Measurements from ENCODE around the gene GRIK3. TPM values are rescaled to one million over a fixed set of nuclear protein-coding genes. Genes with fewer than 3 reads are reported as not detected.
A peak's percentile ranks its signal among the peaks of the same experiment; 100 is the strongest.

GRIK3 gene
- total and polyA plus RNA-seq, 2 donors (not counting 1 experiment from before 2014, with no cell fraction given): not detected

GRCh38 chr1:37035014-37035691 is 838 bp upstream of the GRIK3 start:
- H3K4me2 ChIP-seq (ENCODE audit: extremely low read depth, insufficient read depth, low read length): no peak overlapping the region
- no peak for DNase-seq (ENCODE audit: low read depth in 2 of 2)
- H3K27me3 ChIP-seq (ENCODE audit: control insufficient read depth, insufficient read depth, low read length): peaks cover 29% of the 10 kb centered on the region
- no peak overlapping the region for H3K9ac ChIP-seq (ENCODE audit: insufficient read depth, low read length)
- H4K20me1 ChIP-seq (ENCODE audit: control insufficient read depth, extremely low read depth, insufficient read depth, low read length): no peaks in the 10 kb centered on the region
- no peak overlapping the region for H2AFZ ChIP-seq (ENCODE audit: low read length)
- H3K79me2 ChIP-seq (ENCODE audit: control insufficient read depth, insufficient read depth, low read length): no peaks in the 10 kb centered on the region
- H3K27ac ChIP-seq (ENCODE audit: insufficient read depth, low read length): no peak overlapping the region
- H3K4me3 ChIP-seq (replicated peaks in 1 of 4; ENCODE audit: control extremely low read depth in 1 of 4, insufficient read depth in 1 of 4, low read depth in 3 of 4, low read length in 4 of 4): no peak overlapping the region
- no peaks in the 10 kb centered on the region for H3K36me3 ChIP-seq (ENCODE audit: control insufficient read depth, insufficient read depth, low read length)
- TF ChIP-seq EZH2 (IDR thresholded peaks at IDR 0.05; ENCODE audit: low read length, missing control alignments) (peak; percentile 69), CTCF (conservative IDR thresholded peaks at IDR 0.05 in 1 of 2, IDR thresholded peaks at IDR 0.05 in 1 of 2; ENCODE audit: low read depth in 1 of 2, low read length in 2 of 2) (no peak)
- no peaks in the 10 kb centered on the region for H3K9me3 ChIP-seq (ENCODE audit: control insufficient read depth, insufficient read depth, low read depth, low read length)
- H3K4me1 ChIP-seq (ENCODE audit: control insufficient read depth, extremely low read depth, insufficient read depth, low read length): no peaks in the 10 kb centered on the region

- no peak overlapping the region for H3K9ac ChIP-seq (ENCODE audit: insufficient read depth, low read length)
- H3K9me3 ChIP-seq (ENCODE audit: control insufficient read depth, insufficient read depth, low read depth, low read length): no peaks in the 10 kb centered on the region
- no peak overlapping the region for H3K4me3 ChIP-seq (replicated peaks in 1 of 4; ENCODE audit: control extremely low read depth in 1 of 4, insufficient read depth in 1 of 4, low read depth in 3 of 4, low read length in 4 of 4)
- DNase-seq (ENCODE audit: low read depth in 2 of 2): no peak
- no peak overlapping the region for H2AFZ ChIP-seq (ENCODE audit: low read length)
- TF ChIP-seq EZH2 (IDR thresholded peaks at IDR 0.05; ENCODE audit: low read length, missing control alignments) (peak; percentile 72), CTCF (conservative IDR thresholded peaks at IDR 0.05 in 1 of 2, IDR thresholded peaks at IDR 0.05 in 1 of 2; ENCODE audit: low read depth in 1 of 2, low read length in 2 of 2) (no peak)
- H3K4me2 ChIP-seq (ENCODE audit: extremely low read depth, insufficient read depth, low read length): no peak overlapping the region
- no peaks in the 10 kb centered on the region for H3K79me2 ChIP-seq (ENCODE audit: control insufficient read depth, insufficient read depth, low read length)
- H3K4me1 ChIP-seq (ENCODE audit: control insufficient read depth, extremely low read depth, insufficient read depth, low read length): no peaks in the 10 kb centered on the region
- H3K27me3 ChIP-seq (ENCODE audit: control insufficient read depth, insufficient read depth, low read length): peaks cover 29% of the 10 kb centered on the region
- no peaks in the 10 kb centered on the region for H4K20me1 ChIP-seq (ENCODE audit: control insufficient read depth, extremely low read depth, insufficient read depth, low read length)
- no peaks in the 10 kb centered on the region for H3K36me3 ChIP-seq (ENCODE audit: control insufficient read depth, insufficient read depth, low read length)
- H3K27ac ChIP-seq (ENCODE audit: insufficient read depth, low read length): no peak overlapping the region
Observed at GRCh38 chr1:37033355-37034101, 787 bp downstream of the GRIK3 start.

- no peak for DNase-seq (ENCODE audit: low read depth in 2 of 2)
- Histone ChIP-seq H3K4me2 (ENCODE audit: extremely low read depth, insufficient read depth, low read length) (no peak overlapping the region), H3K4me1 (ENCODE audit: control insufficient read depth, extremely low read depth, insufficient read depth, low read length) (no peaks in the 10 kb centered on the region), H3K9ac (ENCODE audit: insufficient read depth, low read length) (no peak overlapping the region), H3K36me3 (ENCODE audit: control insufficient read depth, insufficient read depth, low read length) (no peaks in the 10 kb centered on the region), H3K27me3 (ENCODE audit: control insufficient read depth, insufficient read depth, low read length) (peaks cover 29% of the 10 kb centered on the region), H3K4me3 (replicated peaks in 1 of 4; ENCODE audit: control extremely low read depth in 1 of 4, insufficient read depth in 1 of 4, low read depth in 3 of 4, low read length in 4 of 4) (no peak overlapping the region), H3K9me3 (ENCODE audit: control insufficient read depth, insufficient read depth, low read depth, low read length) (no peaks in the 10 kb centered on the region), H3K79me2 (ENCODE audit: control insufficient read depth, insufficient read depth, low read length) (no peaks in the 10 kb centered on the region), H3K27ac (ENCODE audit: insufficient read depth, low read length) (no peak overlapping the region), H2AFZ (ENCODE audit: low read length) (no peak overlapping the region), H4K20me1 (ENCODE audit: control insufficient read depth, extremely low read depth, insufficient read depth, low read length) (no peaks in the 10 kb centered on the region)
- peak; percentile 36 for TF ChIP-seq EZH2 (IDR thresholded peaks at IDR 0.05; ENCODE audit: low read length, missing control alignments)
- no peak for TF ChIP-seq CTCF (conservative IDR thresholded peaks at IDR 0.05 in 1 of 2, IDR thresholded peaks at IDR 0.05 in 1 of 2; ENCODE audit: low read depth in 1 of 2, low read length in 2 of 2)
Observed at GRCh38 chr1:37032660-37033354, 1.5 kb downstream of the GRIK3 start.

All from fibroblast of lung (primary cell).